Measurements from ENCODE around the gene TFDP1.

GRCh38 chr13:113589251-113589960, 4.9 kb downstream of the TFDP1 start:
- TF ChIP-seq CTCF (conservative IDR thresholded peaks at IDR 0.05 in 1 of 2, IDR thresholded peaks at IDR 0.05 in 1 of 2; ENCODE audit: low read depth in 1 of 2, low read length in 2 of 2) (no peak), EZH2 (IDR thresholded peaks at IDR 0.05; ENCODE audit: low read length, missing control alignments) (no peak)

Measured in fibroblast of lung (primary cell).